Endothelial cell of umbilical vein (primary cell): Measurements from ENCODE around the gene TAS2R3.

ENCODE experiments used
- FOS ChIP-seq: IDR thresholded peaks from 2 replicates; pipeline ENCODE4 v1.6.1; 2011; ENCODE audit warnings: mild to moderate bottlenecking, low read length, moderate library complexity, borderline replicate concordance; ENCODE audit not compliant: insufficient read depth
- JUN ChIP-seq: IDR thresholded peaks from 2 replicates; pipeline ENCODE4 v1.6.1; 2011; ENCODE audit warnings: borderline replicate concordance, low read depth; ENCODE audit not compliant: insufficient read length, insufficient read depth
- MYC ChIP-seq: IDR thresholded peaks from one replicate; pipeline ENCODE4 v1.6.1; 2011; ENCODE audit warnings: mild to moderate bottlenecking, low read depth, low read length
- POLR2A ChIP-seq: IDR thresholded peaks from 2 replicates; pipeline ENCODE4 v1.6.1; 2012; ENCODE audit warnings: low read depth, mild to moderate bottlenecking, control low read depth, low read length
- POLR2AphosphoS5 ChIP-seq: IDR thresholded peaks from 2 replicates; pipeline ENCODE4 v1.6.1; 2012; ENCODE audit warnings: low read depth, mild to moderate bottlenecking, control low read depth, low read length, moderate library complexity; ENCODE audit not compliant: insufficient read depth
- TF ChIP-seq, protein P1 (sequence below), 2 donors: IDR thresholded peaks; 1 replicate in 1 of 2; 2 replicates in 1 of 2; pipeline ENCODE4 v1.5.1; 2011; ENCODE audit warnings: low read length in 2 of 2, mild to moderate bottlenecking in 2 of 2, moderate library complexity in 2 of 2, control low read depth in 1 of 2, inconsistent platforms in 1 of 2, low read depth in 1 of 2; ENCODE audit not compliant: insufficient read depth in 1 of 2; ENCODE audit errors: extremely low read depth in 1 of 2
- TF ChIP-seq, protein P2 (sequence below): IDR thresholded peaks from 2 replicates; pipeline ENCODE4 v1.6.1; 2011; ENCODE audit not compliant: insufficient read depth, insufficient read length

DNA sequence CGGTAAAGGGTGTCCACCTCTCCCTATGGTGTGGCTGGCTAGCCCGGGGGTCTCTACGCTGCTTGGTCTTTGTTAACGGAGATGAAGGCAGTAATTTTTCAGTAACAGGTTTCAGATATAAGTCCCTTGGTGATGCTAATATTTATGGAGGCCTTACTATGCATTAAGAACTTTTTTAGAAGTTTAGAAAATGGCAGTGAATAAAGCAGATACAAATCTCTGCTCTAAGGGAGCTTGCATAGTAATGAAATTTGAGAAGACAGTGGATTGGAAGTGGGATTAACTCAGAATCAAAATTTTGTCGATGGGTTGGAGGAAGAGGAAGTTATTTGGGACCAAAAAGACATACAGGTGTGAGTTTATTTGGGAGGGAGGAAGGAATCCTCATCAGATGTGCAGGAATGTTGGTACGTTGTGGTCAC lies 25.3 kb upstream of the TAS2R3 start:
- TF ChIP-seq, protein P1, sequence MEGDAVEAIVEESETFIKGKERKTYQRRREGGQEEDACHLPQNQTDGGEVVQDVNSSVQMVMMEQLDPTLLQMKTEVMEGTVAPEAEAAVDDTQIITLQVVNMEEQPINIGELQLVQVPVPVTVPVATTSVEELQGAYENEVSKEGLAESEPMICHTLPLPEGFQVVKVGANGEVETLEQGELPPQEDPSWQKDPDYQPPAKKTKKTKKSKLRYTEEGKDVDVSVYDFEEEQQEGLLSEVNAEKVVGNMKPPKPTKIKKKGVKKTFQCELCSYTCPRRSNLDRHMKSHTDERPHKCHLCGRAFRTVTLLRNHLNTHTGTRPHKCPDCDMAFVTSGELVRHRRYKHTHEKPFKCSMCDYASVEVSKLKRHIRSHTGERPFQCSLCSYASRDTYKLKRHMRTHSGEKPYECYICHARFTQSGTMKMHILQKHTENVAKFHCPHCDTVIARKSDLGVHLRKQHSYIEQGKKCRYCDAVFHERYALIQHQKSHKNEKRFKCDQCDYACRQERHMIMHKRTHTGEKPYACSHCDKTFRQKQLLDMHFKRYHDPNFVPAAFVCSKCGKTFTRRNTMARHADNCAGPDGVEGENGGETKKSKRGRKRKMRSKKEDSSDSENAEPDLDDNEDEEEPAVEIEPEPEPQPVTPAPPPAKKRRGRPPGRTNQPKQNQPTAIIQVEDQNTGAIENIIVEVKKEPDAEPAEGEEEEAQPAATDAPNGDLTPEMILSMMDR (IDR thresholded peaks at IDR 0.05; ENCODE audit: extremely low read depth in 1 of 2, insufficient read depth in 1 of 2, low read depth in 1 of 2, low read length in 2 of 2), result no peak
- TF ChIP-seq FOS (no peak), POLR2AphosphoS5 (no peak), POLR2A (no peak), MYC (no peak), JUN (no peak)
- TF ChIP-seq, protein P2, sequence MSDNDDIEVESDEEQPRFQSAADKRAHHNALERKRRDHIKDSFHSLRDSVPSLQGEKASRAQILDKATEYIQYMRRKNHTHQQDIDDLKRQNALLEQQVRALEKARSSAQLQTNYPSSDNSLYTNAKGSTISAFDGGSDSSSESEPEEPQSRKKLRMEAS, result no peak
